ENCODE data around the gene MEIOSIN.
A peak's percentile ranks its signal among the peaks of the same experiment; 100 is the strongest.
"Not testable (repeated sequence)": the region's sequence is repeated elsewhere in the genome, so short reads cannot be mapped to it uniquely, and the experiment has no call there.

The MEIOSIN gene

GRCh38 chr19:45780448-45781213 is 47.4 kb downstream of the MEIOSIN start:
- DNase-seq, result no peak

- DNase-seq, result peak; percentile 16
These were observed 48.2 kb downstream of the MEIOSIN start for GRCh38 chr19:45781214-45782161.

- no peak for DNase-seq
These were observed 49.0 kb downstream of the MEIOSIN start, which contains the start of gene DMPK for GRCh38 chr19:45782162-45782691. DMPK (minus strand) TSS chr19:45782490; CDS start chr19:45782352, 138 bp downstream.

GRCh38 chr19:45782820-45783785 is 49.9 kb downstream of the MEIOSIN start:
- DNase-seq, result no peak

- DNase-seq, result no peak
These were observed 50.9 kb downstream of the MEIOSIN start for GRCh38 chr19:45784096-45784495.

GRCh38 chr19:45785097-45785496 is 51.9 kb downstream of the MEIOSIN start:
- DNase-seq, result no peak

- no peak for DNase-seq
These were observed 52.7 kb downstream of the MEIOSIN start for GRCh38 chr19:45785781-45786532.

- no peak for DNase-seq
These were observed 53.3 kb downstream of the MEIOSIN start for GRCh38 chr19:45786533-45786894.

GRCh38 chr19:45789035-45789786 is 56.0 kb downstream of the MEIOSIN start:
- DNase-seq, result no peak

GRCh38 chr19:45790942-45791341 is 57.7 kb downstream of the MEIOSIN start:
- no peak for DNase-seq

GRCh38 chr19:45791744-45792469 is 58.7 kb downstream of the MEIOSIN start:
- no peak for DNase-seq

- peak; percentile 97 for DNase-seq
These were observed 59.4 kb downstream of the MEIOSIN start, which contains the start of gene DMWD for GRCh38 chr19:45792470-45793177. DMWD (minus strand) TSS chr19:45792845; CDS start chr19:45792756, 89 bp downstream.

- DNase-seq, result no peak
These were observed 59.9 kb downstream of the MEIOSIN start for GRCh38 chr19:45793178-45793564.

- DNase-seq, result no peak
These were observed 60.6 kb downstream of the MEIOSIN start for GRCh38 chr19:45793876-45794275.

GRCh38 chr19:45794627-45795026 is 61.4 kb downstream of the MEIOSIN start:
- DNase-seq, result no peak

GRCh38 chr19:45798995-45799517 is 65.8 kb downstream of the MEIOSIN start:
- peak; percentile 63 for DNase-seq

- DNase-seq, result not testable (repeated sequence)
These were observed 66.3 kb downstream of the MEIOSIN start for GRCh38 chr19:45799541-45799940.

GRCh38 chr19:45800070-45800553 is 66.9 kb downstream of the MEIOSIN start:
- DNase-seq, result no peak

Measured in NCI-H1694 treated with DMSO at 0.1 percent for 48 hours (cell line).